ENCODE measurements around the gene PFKP. TPM values are rescaled to one million over a fixed set of nuclear protein-coding genes. Genes with fewer than 3 reads are reported as not detected.

Gene PFKP
- total RNA-seq, 1 donor from 2014 or later = 55.2 TPM

DNA sequence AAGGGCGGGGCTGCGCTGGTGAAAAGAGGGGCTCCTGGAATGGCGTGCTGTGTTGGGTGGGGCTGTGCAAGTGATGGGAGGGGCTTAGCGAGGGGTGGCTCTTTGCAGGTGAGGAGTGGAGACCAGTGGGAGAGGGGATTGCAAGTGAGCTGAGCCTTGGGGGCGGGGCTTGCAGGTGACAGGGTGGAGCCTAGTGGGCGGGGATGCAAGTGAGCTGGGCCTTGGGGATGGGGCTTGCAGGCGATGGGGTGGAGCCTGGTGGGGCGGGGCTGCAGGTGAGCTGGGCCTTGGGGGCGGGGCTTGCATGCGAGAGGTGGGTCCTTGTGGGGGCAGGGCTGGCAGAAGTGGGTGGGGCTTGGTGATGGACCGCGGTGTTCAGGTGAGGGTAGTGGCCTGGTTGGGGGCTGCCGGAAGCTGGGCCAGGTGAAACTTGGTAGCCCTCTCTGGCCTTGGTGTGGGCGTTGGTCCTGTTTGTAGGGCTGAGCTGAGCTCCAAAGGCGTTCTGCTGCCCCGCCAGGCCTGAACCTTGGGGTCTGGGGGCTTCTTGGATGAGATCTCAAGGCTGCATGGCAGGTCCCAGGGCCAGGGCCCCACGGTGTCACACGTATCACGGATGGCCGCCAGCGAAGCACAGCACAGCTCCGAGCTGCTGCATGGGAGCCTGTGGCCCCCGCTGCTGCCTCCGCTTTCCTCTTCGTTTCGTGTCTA, 106.0 kb downstream of the PFKP start:
- no peaks in the 10 kb centered on the region for H3K27me3 ChIP-seq
- H3K9ac ChIP-seq = no peak overlapping the region
- peaks cover 9% of the 10 kb centered on the region for H3K36me3 Mint-ChIP-seq
- no peak overlapping the region for H3K27ac Mint-ChIP-seq
- H3K9me3 Mint-ChIP-seq = no peaks in the 10 kb centered on the region
- no peaks in the 10 kb centered on the region for H4K20me1 ChIP-seq (ENCODE audit: low read depth)
- H3K4me3 ChIP-seq = peak overlapping the region; percentile 47
- peaks cover 5% of the 10 kb centered on the region for H3K4me1 Mint-ChIP-seq
- H3F3A ChIP-seq (ENCODE audit: low read depth) = peaks cover 11% of the 10 kb centered on the region
- no peak for DNase-seq (ENCODE audit: low spot score)
- H3K27ac ChIP-seq = no peak overlapping the region
- H3K4me1 ChIP-seq = peaks cover 4% of the 10 kb centered on the region
- peak overlapping the region; percentile 84 for H3K4me3 Mint-ChIP-seq
- H3K36me3 ChIP-seq = no peaks in the 10 kb centered on the region
- peaks cover 4% of the 10 kb centered on the region for H3K27me3 Mint-ChIP-seq (ENCODE audit: insufficient read depth, low read depth)
- peak overlapping the region; percentile 54 for H3K4me2 ChIP-seq
- no peaks in the 10 kb centered on the region for H3K79me2 ChIP-seq (ENCODE audit: low read depth)
- TF ChIP-seq CTCF (IDR thresholded peaks at IDR 0.05) = no peak
- TF ChIP-seq EZH2 (IDR thresholded peaks at IDR 0.05) = no peak
- TF ChIP-seq EZH2phosphoT487 (IDR thresholded peaks at IDR 0.05) = no peak
- H3K9me3 ChIP-seq (ENCODE audit: low read depth) = no peaks in the 10 kb centered on the region
- H2AFZ ChIP-seq (replicated peaks) = peak overlapping the region; percentile 22

- Histone ChIP-seq H3F3A (ENCODE audit: low read depth) (peaks cover 14% of the 10 kb centered on the region), H4K20me1 (ENCODE audit: low read depth) (no peaks in the 10 kb centered on the region), H3K4me1 (peaks cover 6% of the 10 kb centered on the region), H3K4me3 (no peak overlapping the region), H2AFZ (replicated peaks) (no peak overlapping the region), H3K79me2 (ENCODE audit: low read depth) (no peaks in the 10 kb centered on the region), H3K9me3 (ENCODE audit: low read depth) (no peaks in the 10 kb centered on the region), H3K36me3 (no peaks in the 10 kb centered on the region), H3K9ac (no peak overlapping the region), H3K27ac (no peak overlapping the region), H3K4me2 (no peak overlapping the region), H3K27me3 (no peaks in the 10 kb centered on the region)
- Mint-ChIP-seq H3K9me3 (peaks cover 4% of the 10 kb centered on the region), H3K4me1 (peaks cover 4% of the 10 kb centered on the region), H3K36me3 (no peaks in the 10 kb centered on the region), H3K27me3 (ENCODE audit: insufficient read depth, low read depth) (peaks cover 4% of the 10 kb centered on the region), H3K4me3 (no peak overlapping the region), H3K27ac (no peak overlapping the region)
- no peak for TF ChIP-seq CTCF (IDR thresholded peaks at IDR 0.05)
- TF ChIP-seq EZH2 (IDR thresholded peaks at IDR 0.05) = no peak
- TF ChIP-seq EZH2phosphoT487 (IDR thresholded peaks at IDR 0.05) = no peak
- no peak for DNase-seq (ENCODE audit: low spot score)
Observed at GRCh38 chr10:3178042-3178441, 110.7 kb downstream of the PFKP start.

GRCh38 chr10:3179174-3179573, 111.8 kb downstream of the PFKP start:
- H3K4me1 Mint-ChIP-seq = peaks cover 12% of the 10 kb centered on the region
- no peak for DNase-seq (ENCODE audit: low spot score)
- no peak overlapping the region for H3K4me3 Mint-ChIP-seq
- H3K9me3 Mint-ChIP-seq = peaks cover 4% of the 10 kb centered on the region
- H3K9me3 ChIP-seq (ENCODE audit: low read depth) = no peaks in the 10 kb centered on the region
- H3K27me3 Mint-ChIP-seq (ENCODE audit: insufficient read depth, low read depth) = peaks cover 2% of the 10 kb centered on the region
- H3K36me3 Mint-ChIP-seq = no peaks in the 10 kb centered on the region
- TF ChIP-seq EZH2 (IDR thresholded peaks at IDR 0.05) = no peak
- TF ChIP-seq CTCF (IDR thresholded peaks at IDR 0.05) = no peak
- TF ChIP-seq EZH2phosphoT487 (IDR thresholded peaks at IDR 0.05) = no peak
- H3K4me1 ChIP-seq = peaks cover 6% of the 10 kb centered on the region
- no peak overlapping the region for H3K4me2 ChIP-seq
- H3K27ac ChIP-seq = no peak overlapping the region
- H3K4me3 ChIP-seq = no peak overlapping the region
- H3K27me3 ChIP-seq = no peaks in the 10 kb centered on the region
- no peak overlapping the region for H3K9ac ChIP-seq
- no peak overlapping the region for H3K27ac Mint-ChIP-seq
- H2AFZ ChIP-seq (replicated peaks) = no peak overlapping the region
- H3F3A ChIP-seq (ENCODE audit: low read depth) = peaks cover 4% of the 10 kb centered on the region
- H3K79me2 ChIP-seq (ENCODE audit: low read depth) = no peaks in the 10 kb centered on the region
- no peaks in the 10 kb centered on the region for H3K36me3 ChIP-seq
- H4K20me1 ChIP-seq (ENCODE audit: low read depth) = no peaks in the 10 kb centered on the region

Data from neural progenitor cell (in vitro differentiated cells).